ENCODE data around the gene AP2A2. TPM values are rescaled to one million over a fixed set of nuclear protein-coding genes. Genes with fewer than 3 reads are reported as not detected.

The AP2A2 gene
- total RNA-seq, 1 experiment from 2014 or later, result 70.6 TPM

GRCh38 chr11:975827-976226 is 50.2 kb downstream of the AP2A2 start:
- DNase-seq (ENCODE audit: unreplicated experiment), result no peak
- intact Hi-C loops (cut with micrococcal nuclease), result no loop called here
- no peak for TF ChIP-seq CTCF (IDR thresholded peaks at IDR 0.05; ENCODE audit: unreplicated experiment)
- H3K9me3 Mint-ChIP-seq (ENCODE audit: unreplicated experiment), result no peaks in the 10 kb centered on the region
- ChIA-PET POLR2A (no interaction called here), CTCF (interaction anchor here (0.5 to 0.6 kb wide), 4 partner anchors 30 to 228 kb away, joined by 3 to 5 read pairs (median 4); no protein-coding TSS in a partner anchor)
- H3K27ac Mint-ChIP-seq (ENCODE audit: low read depth, unreplicated experiment), result no peak overlapping the region
- H3K36me3 Mint-ChIP-seq (ENCODE audit: insufficient read depth, unreplicated experiment), result peaks cover 65% of the 10 kb centered on the region
- no peak overlapping the region for H3K4me3 Mint-ChIP-seq (ENCODE audit: unreplicated experiment)
- no TSS peak for BruUV-seq (replicated peaks)
- H3K4me1 Mint-ChIP-seq (ENCODE audit: insufficient read depth, unreplicated experiment), result no peaks in the 10 kb centered on the region
- no peaks in the 10 kb centered on the region for H3K27me3 Mint-ChIP-seq (ENCODE audit: insufficient read depth, unreplicated experiment)

- BruUV-seq (replicated peaks), result no TSS peak
- no peak for TF ChIP-seq CTCF (IDR thresholded peaks at IDR 0.05; ENCODE audit: unreplicated experiment)
- intact Hi-C loops (cut with micrococcal nuclease), result no loop called here
- Mint-ChIP-seq H3K27ac (ENCODE audit: low read depth, unreplicated experiment) (no peak overlapping the region), H3K4me3 (ENCODE audit: unreplicated experiment) (no peak overlapping the region), H3K36me3 (ENCODE audit: insufficient read depth, unreplicated experiment) (peaks cover 64% of the 10 kb centered on the region), H3K4me1 (ENCODE audit: insufficient read depth, unreplicated experiment) (no peaks in the 10 kb centered on the region), H3K9me3 (ENCODE audit: unreplicated experiment) (no peaks in the 10 kb centered on the region), H3K27me3 (ENCODE audit: insufficient read depth, unreplicated experiment) (no peaks in the 10 kb centered on the region)
- DNase-seq (ENCODE audit: unreplicated experiment), result no peak
- POLR2A ChIA-PET, result no interaction called here
- CTCF ChIA-PET, result no interaction called here
These were observed 50.9 kb downstream of the AP2A2 start for GRCh38 chr11:976431-977160.

- Mint-ChIP-seq H3K4me3 (ENCODE audit: unreplicated experiment) (no peak overlapping the region), H3K27ac (ENCODE audit: low read depth, unreplicated experiment) (no peak overlapping the region), H3K27me3 (ENCODE audit: insufficient read depth, unreplicated experiment) (no peaks in the 10 kb centered on the region), H3K9me3 (ENCODE audit: unreplicated experiment) (no peaks in the 10 kb centered on the region), H3K36me3 (ENCODE audit: insufficient read depth, unreplicated experiment) (peaks cover 57% of the 10 kb centered on the region), H3K4me1 (ENCODE audit: insufficient read depth, unreplicated experiment) (no peaks in the 10 kb centered on the region)
- no peak for DNase-seq (ENCODE audit: unreplicated experiment)
- intact Hi-C loops (cut with micrococcal nuclease), result no loop called here
- no peak for TF ChIP-seq CTCF (IDR thresholded peaks at IDR 0.05; ENCODE audit: unreplicated experiment)
- POLR2A ChIA-PET, result no interaction called here
- no TSS peak for BruUV-seq (replicated peaks)
- CTCF ChIA-PET, result interaction anchor here (0.6 kb wide), 1 partner anchor 57 kb away, joined by 7 read pairs; no protein-coding TSS in a partner anchor
These were observed 52.4 kb downstream of the AP2A2 start for GRCh38 chr11:977830-978720.

- DNase-seq (ENCODE audit: unreplicated experiment), result no peak
These were observed 53.1 kb downstream of the AP2A2 start for GRCh38 chr11:978781-979180.

More at GRCh38 chr11:978781-979180, 53.1 kb downstream of the AP2A2 start:
- Mint-ChIP-seq H3K9me3 (ENCODE audit: unreplicated experiment) (no peaks in the 10 kb centered on the region), H3K27ac (ENCODE audit: low read depth, unreplicated experiment) (no peak overlapping the region), H3K27me3 (ENCODE audit: insufficient read depth, unreplicated experiment) (no peaks in the 10 kb centered on the region), H3K36me3 (ENCODE audit: insufficient read depth, unreplicated experiment) (peaks cover 54% of the 10 kb centered on the region), H3K4me1 (ENCODE audit: insufficient read depth, unreplicated experiment) (no peaks in the 10 kb centered on the region), H3K4me3 (ENCODE audit: unreplicated experiment) (no peak overlapping the region)
- no peak for TF ChIP-seq CTCF (IDR thresholded peaks at IDR 0.05; ENCODE audit: unreplicated experiment)
- CTCF ChIA-PET, result no interaction called here
- intact Hi-C loops (cut with micrococcal nuclease), result no loop called here
- no TSS peak for BruUV-seq (replicated peaks)
- POLR2A ChIA-PET, result no interaction called here
